Ureter (tissue), 1 donor: ENCODE measurements around the gene THAP8. TPM values are rescaled to one million over a fixed set of nuclear protein-coding genes. Genes with fewer than 3 reads are reported as not detected.

Source experiments
- DNase-seq: peaks from one replicate; pipeline ENCODE4 v3.0.0-alpha.2; 2020; ENCODE audit warnings: low spot score
- total RNA-seq: library from RNA; stranded (reverse); gene quantifications from one replicate; pipeline ENCODE4 v1.2.4, GENCODE V29; 2023
- donor health status: DM: yes; HTN: yes; CAD: no.

THAP8 gene
- total RNA-seq = 3.8 TPM

GRCh38 chr19:36054119-36054732 lies at the start of gene THAP8:
Gene THAP8, minus strand, starts transcription at chr19:36054285. Its CDS starts 68 bp downstream, at chr19:36054217.
- peak; percentile 100 for DNase-seq

GRCh38 chr19:36103040-36103626 lies 49.0 kb upstream of the THAP8 start:
- no peak for DNase-seq

GRCh38 chr19:36101550-36102327 lies 47.7 kb upstream of the THAP8 start:
- no peak for DNase-seq

GRCh38 chr19:36100476-36100875 lies 46.4 kb upstream of the THAP8 start:
- no peak for DNase-seq

GRCh38 chr19:36099166-36099785 lies 45.2 kb upstream of the THAP8 start:
- no peak for DNase-seq

- no peak for DNase-seq
These were observed 43.0 kb upstream of the THAP8 start for GRCh38 chr19:36097036-36097435.

- no peak for DNase-seq
These were observed 39.6 kb upstream of the THAP8 start for GRCh38 chr19:36093687-36094086.

- no peak for DNase-seq
These were observed 39.1 kb upstream of the THAP8 start for GRCh38 chr19:36093146-36093662.

- DNase-seq = no peak
These were observed 38.5 kb upstream of the THAP8 start for GRCh38 chr19:36092566-36092965.

- DNase-seq = no peak
These were observed 37.0 kb upstream of the THAP8 start for GRCh38 chr19:36090910-36091695.

GRCh38 chr19:36089847-36090246 lies 35.8 kb upstream of the THAP8 start:
- DNase-seq = no peak

- DNase-seq = no peak
These were observed 32.2 kb upstream of the THAP8 start for GRCh38 chr19:36086326-36086725.

GRCh38 chr19:36084231-36085009 lies 30.3 kb upstream of the THAP8 start:
- no peak for DNase-seq

- no peak for DNase-seq
These were observed 28.8 kb upstream of the THAP8 start for GRCh38 chr19:36082916-36083315.

- no peak for DNase-seq
These were observed 27.8 kb upstream of the THAP8 start for GRCh38 chr19:36081894-36082293.

GRCh38 chr19:36081385-36081784 lies 27.3 kb upstream of the THAP8 start:
- DNase-seq = no peak

- no peak for DNase-seq
These were observed 25.4 kb upstream of the THAP8 start for GRCh38 chr19:36079389-36079945.

- DNase-seq = no peak
These were observed 19.2 kb upstream of the THAP8 start for GRCh38 chr19:36073121-36073876.

GRCh38 chr19:36072081-36072480 lies 18.0 kb upstream of the THAP8 start:
- no peak for DNase-seq
